HUES6 (cell line): Measurements from ENCODE around the gene FAM131B.
"Not testable (repeated sequence)": the region's sequence is repeated elsewhere in the genome, so short reads cannot be mapped to it uniquely, and the experiment has no call there.

ENCODE experiments used
- H3K27ac ChIP-seq: 2 replicates; pipeline ENCODE4 v1.7.0; 2013; ENCODE audit warnings: low read depth, mild to moderate bottlenecking, low read length, inconsistent platforms
- H3K27me3 ChIP-seq: 2 replicates; pipeline ENCODE4 v1.6.1; 2013; ENCODE audit warnings: low read length; ENCODE audit not compliant: control insufficient read depth, insufficient read depth
- H3K36me3 ChIP-seq: 2 replicates; pipeline ENCODE4 v1.6.1; 2013; ENCODE audit warnings: low read length; ENCODE audit not compliant: control insufficient read depth, insufficient read depth
- H3K4me1 ChIP-seq: 2 replicates; pipeline ENCODE4 v1.6.1; 2013; ENCODE audit warnings: low read length; ENCODE audit not compliant: control insufficient read depth, insufficient read depth
- H3K4me3 ChIP-seq: 2 replicates; pipeline ENCODE4 v1.5.1; 2013; ENCODE audit warnings: low read depth, low read length
- H3K9ac ChIP-seq: one replicate; pipeline ENCODE4 v1.6.1; 2013; ENCODE audit warnings: mild to moderate bottlenecking, low read length
- H3K9me3 ChIP-seq: 2 replicates; pipeline ENCODE4 v1.6.1; 2013; ENCODE audit warnings: low read depth, low read length; ENCODE audit not compliant: control insufficient read depth, insufficient read depth

Gene FAM131B

GRCh38 chr7:143393267-143394041, 30.9 kb upstream of the FAM131B start:
- Histone ChIP-seq H3K36me3 (peaks cover 98% of the 10 kb centered on the region), H3K27ac (no peak overlapping the region), H3K9me3 (no peaks in the 10 kb centered on the region), H3K4me1 (no peaks in the 10 kb centered on the region), H3K9ac (no peak overlapping the region), H3K4me3 (no peak overlapping the region), H3K27me3 (no peaks in the 10 kb centered on the region)

GRCh38 chr7:143392875-143393266, 30.4 kb upstream of the FAM131B start:
- Histone ChIP-seq H3K27me3 (no peaks in the 10 kb centered on the region), H3K27ac (no peak overlapping the region), H3K4me3 (no peak overlapping the region), H3K36me3 (peaks cover 98% of the 10 kb centered on the region), H3K9me3 (no peaks in the 10 kb centered on the region), H3K9ac (no peak overlapping the region), H3K4me1 (no peaks in the 10 kb centered on the region)

DNA sequence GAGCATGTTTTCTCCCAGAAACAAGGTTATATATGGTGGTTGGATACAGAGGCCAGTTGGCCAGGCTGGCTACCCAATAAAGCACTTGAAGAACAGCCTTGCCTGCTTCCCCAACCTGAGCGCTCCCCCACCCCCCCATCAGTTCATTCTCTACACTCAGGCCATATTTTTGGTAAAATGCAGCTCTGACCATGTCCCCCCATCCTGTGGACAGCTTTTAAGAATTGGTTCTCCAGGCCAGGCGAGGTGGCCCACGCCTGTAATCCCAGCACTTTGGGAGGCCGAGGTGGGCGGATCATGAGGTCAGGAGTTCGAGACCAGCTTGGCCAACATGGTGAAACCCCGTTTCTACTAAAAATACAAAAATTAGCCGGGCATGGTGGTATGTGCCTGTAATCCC, 29.9 kb upstream of the FAM131B start:
- H3K36me3 ChIP-seq = peaks cover 98% of the 10 kb centered on the region

DNA sequence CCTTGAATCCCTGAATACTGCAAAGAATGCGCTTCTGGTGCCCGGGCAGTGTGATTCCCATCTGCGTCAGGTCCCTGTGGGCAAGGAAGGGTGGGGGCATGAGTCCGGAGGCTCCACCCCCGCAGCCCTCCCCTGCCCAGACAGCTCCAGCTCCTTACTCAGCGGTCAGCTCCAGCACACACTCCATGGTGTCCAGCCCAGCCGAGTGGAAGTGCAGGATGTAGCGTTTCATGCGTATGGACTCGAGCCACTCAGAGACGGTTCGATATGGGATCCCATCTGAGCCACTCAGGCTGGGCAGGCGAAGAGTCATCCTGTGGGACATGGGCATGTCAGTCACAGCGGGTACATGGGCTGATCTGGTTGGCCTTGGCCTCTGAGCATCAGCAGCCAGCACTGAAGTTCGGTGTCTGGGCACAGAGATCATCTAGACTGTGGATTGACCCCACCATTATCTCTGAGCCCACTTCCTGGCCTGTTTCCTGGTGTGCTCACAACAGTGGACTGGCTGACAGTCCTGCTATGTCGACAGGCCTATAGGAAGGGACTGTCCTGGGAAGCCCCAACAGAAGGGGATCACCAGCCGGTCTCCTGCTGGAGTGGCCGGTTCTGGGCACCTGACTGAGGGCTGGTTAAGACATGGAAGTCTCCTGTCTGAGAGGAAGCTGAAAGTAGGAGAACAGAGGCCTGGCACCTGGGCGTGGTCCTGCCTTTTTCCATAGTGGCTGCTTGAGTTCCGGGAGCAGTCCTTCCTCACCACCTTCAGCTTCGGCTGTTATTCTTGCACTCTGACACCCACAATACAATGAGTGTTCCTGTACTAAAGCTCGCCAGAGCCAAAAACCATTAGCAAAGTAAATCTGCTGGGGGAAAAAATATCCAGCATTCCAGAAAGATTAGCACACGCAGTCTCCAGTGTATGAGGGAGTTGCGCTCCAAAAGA, 29.2 kb upstream of the FAM131B start:
- H3K36me3 ChIP-seq = peaks cover 98% of the 10 kb centered on the region

More for the DNA sequence above, 29.9 kb upstream of the FAM131B start:
- H3K9ac ChIP-seq, H3K27me3 ChIP-seq, H3K9me3 ChIP-seq, H3K27ac ChIP-seq, H3K4me3 ChIP-seq, H3K4me1 ChIP-seq: not testable (repeated sequence)

GRCh38 chr7:143390773-143391317, 28.3 kb upstream of the FAM131B start:
- no peaks in the 10 kb centered on the region for H3K4me1 ChIP-seq
- peaks cover 98% of the 10 kb centered on the region for H3K36me3 ChIP-seq
- no peak overlapping the region for H3K9ac ChIP-seq
- no peaks in the 10 kb centered on the region for H3K9me3 ChIP-seq
- H3K27ac ChIP-seq = no peak overlapping the region
- H3K4me3 ChIP-seq = no peak overlapping the region
- no peaks in the 10 kb centered on the region for H3K27me3 ChIP-seq

More for the DNA sequence above, 29.2 kb upstream of the FAM131B start:
- Histone ChIP-seq H3K27me3 (no peaks in the 10 kb centered on the region), H3K27ac (no peak overlapping the region), H3K4me1 (no peaks in the 10 kb centered on the region), H3K9ac (no peak overlapping the region), H3K9me3 (no peaks in the 10 kb centered on the region), H3K4me3 (no peak overlapping the region)

- H3K4me3 ChIP-seq = no peak overlapping the region
- H3K36me3 ChIP-seq = peaks cover 96% of the 10 kb centered on the region
- H3K9me3 ChIP-seq = no peaks in the 10 kb centered on the region
- no peak overlapping the region for H3K27ac ChIP-seq
- H3K9ac ChIP-seq = no peak overlapping the region
- H3K27me3 ChIP-seq = no peaks in the 10 kb centered on the region
- no peaks in the 10 kb centered on the region for H3K4me1 ChIP-seq
These were observed 27.7 kb upstream of the FAM131B start for GRCh38 chr7:143390104-143390772.

- Histone ChIP-seq H3K9ac (no peak overlapping the region), H3K27me3 (no peaks in the 10 kb centered on the region), H3K27ac (no peak overlapping the region), H3K36me3 (peaks cover 96% of the 10 kb centered on the region), H3K4me3 (no peak overlapping the region), H3K9me3 (no peaks in the 10 kb centered on the region), H3K4me1 (no peaks in the 10 kb centered on the region)
These were observed 27.0 kb upstream of the FAM131B start for GRCh38 chr7:143389316-143390103.

DNA sequence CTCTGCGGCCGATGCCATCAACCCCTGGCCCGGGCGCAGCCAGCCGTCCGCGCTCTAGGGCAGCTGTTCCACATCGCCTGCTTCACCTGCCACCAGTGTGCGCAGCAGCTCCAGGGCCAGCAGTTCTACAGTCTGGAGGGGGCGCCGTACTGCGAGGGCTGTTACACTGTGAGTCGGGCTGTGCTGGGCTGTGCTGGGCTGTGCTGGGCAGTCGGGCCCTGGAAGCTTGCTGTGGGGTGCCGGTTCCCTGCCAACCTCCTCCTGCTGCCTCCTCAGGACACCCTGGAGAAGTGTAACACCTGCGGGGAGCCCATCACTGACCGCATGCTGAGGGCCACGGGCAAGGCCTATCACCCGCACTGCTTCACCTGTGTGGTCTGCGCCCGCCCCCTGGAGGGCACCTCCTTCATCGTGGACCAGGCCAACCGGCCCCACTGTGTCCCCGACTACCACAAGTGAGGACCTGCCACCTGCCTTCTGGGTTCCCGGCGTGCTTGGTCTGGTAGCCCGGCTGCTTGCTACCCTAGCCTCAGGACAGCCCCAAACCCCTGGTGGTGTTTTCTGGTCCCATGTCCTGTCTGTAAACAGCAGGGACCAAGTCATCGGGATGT, 26.1 kb upstream of the FAM131B start:
- peaks cover 98% of the 10 kb centered on the region for H3K36me3 ChIP-seq
- H3K27me3 ChIP-seq = no peaks in the 10 kb centered on the region
- H3K4me3 ChIP-seq = no peak overlapping the region
- H3K4me1 ChIP-seq = peaks cover 6% of the 10 kb centered on the region; the same call in 1 of the 2 replicates
- no peaks in the 10 kb centered on the region for H3K9me3 ChIP-seq
- no peak overlapping the region for H3K9ac ChIP-seq
- no peak overlapping the region for H3K27ac ChIP-seq

DNA sequence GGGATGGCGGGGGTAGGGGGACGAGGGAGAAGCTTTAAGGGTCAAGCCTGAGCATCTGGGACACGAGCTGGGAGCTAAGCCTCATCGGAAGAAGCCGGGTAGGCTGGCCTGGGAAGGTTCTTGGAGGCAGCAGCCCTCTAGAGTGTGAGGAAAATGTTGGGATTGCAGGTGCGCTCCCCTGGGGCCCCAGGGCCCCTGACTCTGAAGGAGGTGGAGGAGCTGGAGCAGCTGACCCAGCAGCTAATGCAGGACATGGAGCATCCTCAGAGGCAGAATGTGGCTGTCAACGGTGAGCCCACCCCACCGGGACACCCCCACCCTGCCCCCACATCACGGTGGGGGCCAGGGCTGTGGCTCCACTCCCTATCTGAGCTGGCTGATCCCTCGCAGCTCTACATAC, 25.5 kb upstream of the FAM131B start:
- Histone ChIP-seq H3K4me3 (no peak overlapping the region), H3K9ac (no peak overlapping the region), H3K4me1 (peaks cover 10% of the 10 kb centered on the region; the same call in 1 of the 2 replicates), H3K27ac (no peak overlapping the region), H3K9me3 (no peaks in the 10 kb centered on the region), H3K36me3 (peaks cover 98% of the 10 kb centered on the region), H3K27me3 (no peaks in the 10 kb centered on the region)
